Hair follicular keratinocyte (primary cell): ENCODE data around the gene TMEM207. TPM values are rescaled to one million over a fixed set of nuclear protein-coding genes. Genes with fewer than 3 reads are reported as not detected.

ENCODE experiments used
- total RNA-seq: library from RNA; depleted of rRNA; stranded (reverse); fragments of >200 nt; gene quantifications from 2 replicates; pipeline ENCODE4 v1.2.3, GENCODE V29; 2015

TMEM207 gene
- total RNA-seq = not detected in 2 replicates

DNA sequence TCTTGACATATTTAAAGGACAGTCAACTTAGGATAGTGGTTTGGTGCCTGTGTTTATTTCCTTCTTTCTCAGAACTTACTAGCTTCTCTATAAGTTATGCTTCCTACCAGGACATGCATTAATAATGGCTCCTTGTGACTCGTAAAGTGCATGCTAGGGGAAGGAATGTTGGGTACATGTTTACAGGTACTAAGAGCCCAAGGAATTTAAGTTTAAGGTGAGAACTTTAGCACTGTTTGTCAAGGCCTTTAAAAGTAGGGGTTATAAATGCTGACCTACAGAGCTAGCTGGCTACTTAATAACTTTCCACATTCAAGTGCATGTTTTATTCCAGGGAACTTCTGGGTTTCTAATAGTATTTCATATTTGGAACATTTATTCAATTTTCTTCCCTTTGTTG is at the start of gene TMEM207:
Gene TMEM207, minus strand, starts transcription at position 101 of the 400 bp plus-strand sequence. Its CDS starts 92 bp downstream, at position 9.

DNA sequence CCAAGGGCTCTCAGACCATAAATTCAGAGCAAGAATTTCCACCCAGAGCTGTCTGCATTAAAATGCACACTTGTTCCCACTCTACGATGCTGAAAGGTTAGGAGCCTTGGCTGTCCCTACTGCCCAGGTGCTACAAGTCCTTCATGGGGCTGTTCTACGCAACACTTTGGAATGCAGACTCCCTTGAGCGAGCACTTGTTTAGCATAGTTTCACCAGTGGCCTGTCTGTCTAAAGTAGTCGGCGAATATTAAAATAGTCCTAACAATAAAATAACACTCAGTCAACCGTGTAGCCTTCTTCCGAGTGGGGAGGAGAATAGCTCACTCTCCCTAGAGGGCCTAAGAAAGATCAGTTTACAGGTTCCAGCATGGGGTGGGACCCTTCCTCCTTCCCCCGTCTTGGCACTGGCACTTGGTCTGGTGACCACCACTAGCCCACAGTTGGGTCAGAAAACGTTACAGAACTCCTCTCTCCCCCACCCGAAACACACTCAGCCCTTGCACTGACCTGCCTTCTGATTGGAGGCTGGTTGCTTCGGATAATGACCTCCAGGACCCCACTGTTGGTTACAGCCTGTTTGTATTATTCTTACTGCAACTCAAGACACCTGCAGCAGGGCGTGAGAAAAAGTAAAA is 62.0 kb downstream of the TMEM207 start, which contains the start of gene CLDN16:
Gene CLDN16, plus strand, starts transcription at position 586 of the 636 bp plus-strand sequence. CDS start 167 bp downstream, outside the sequence.

Other genes starting within 250 kb of the TMEM207 start
- 6.2 and 13.4 TPM in 2 replicates for gene CLDN1, start 127.5 kb downstream of the TMEM207 start, total RNA-seq
- not detected in 2 replicates for gene CLDN16, start 61.7 kb downstream of the TMEM207 start, total RNA-seq
- gene IL1RAP, start 64.2 kb upstream of the TMEM207 start, total RNA-seq = 50.5 and 63.0 TPM in 2 replicates